GM18502 (cell line): ENCODE measurements around the gene FOS.

Experiments
- ATAC-seq: cut with Tn5 transposase; IDR thresholded peaks from one replicate; pipeline ENCODE4 v1.9.1; 2021; ENCODE audit warnings: mild to moderate bottlenecking; ENCODE audit not compliant: unreplicated experiment, poor library complexity

The FOS gene

DNA sequence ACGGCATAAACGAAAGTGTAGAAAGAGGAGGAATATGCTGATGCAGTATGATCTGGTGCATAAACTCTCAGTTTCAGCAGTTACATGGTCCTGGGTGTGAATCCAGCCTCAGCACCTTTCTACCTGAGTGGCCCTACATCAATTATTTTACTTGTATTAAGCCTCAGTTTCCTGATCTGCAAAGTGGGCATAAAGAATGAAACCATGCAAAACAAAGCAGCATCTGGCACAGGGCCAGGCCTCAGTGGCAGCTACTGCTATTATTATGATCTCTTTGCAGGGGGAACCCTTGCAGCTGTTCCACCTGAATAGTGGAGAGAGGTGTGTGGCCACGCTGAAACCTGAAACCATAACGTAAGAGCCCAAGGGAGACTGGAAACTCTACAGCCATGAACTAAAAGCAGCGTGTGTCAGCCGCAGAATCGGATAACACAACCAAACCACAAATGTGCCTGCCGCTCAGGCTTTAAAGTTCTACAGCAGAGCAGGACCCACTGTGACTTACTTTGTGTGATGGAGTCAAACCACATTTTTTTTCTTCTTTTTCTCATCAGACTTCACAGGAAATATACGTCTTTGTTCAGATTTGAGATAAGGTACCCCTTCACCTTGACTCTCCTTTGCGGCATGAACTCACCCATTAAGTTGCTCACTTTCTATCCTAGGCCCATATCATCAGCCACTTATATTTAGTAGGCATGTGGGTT is 29.2 kb upstream of the FOS start:
- peak; percentile 87 for ATAC-seq

DNA sequence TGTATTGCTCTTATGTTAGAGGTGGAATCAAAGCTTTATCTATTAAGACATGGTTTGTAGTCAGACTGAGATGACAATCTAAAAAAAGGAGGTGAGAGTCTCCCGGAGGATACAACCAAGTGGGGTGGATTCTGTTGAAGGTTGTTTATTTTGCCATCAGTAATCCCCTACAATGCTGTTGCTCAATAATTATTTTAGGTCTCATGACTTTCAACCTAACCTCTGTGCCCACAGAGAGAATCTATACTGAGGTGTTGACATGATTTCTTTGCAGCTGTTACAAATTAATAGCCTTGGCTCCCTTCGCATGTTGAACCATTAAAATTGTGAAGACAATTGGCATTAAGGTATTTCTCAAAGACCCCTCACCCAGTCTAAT is 28.7 kb upstream of the FOS start:
- peak; percentile 15 for ATAC-seq

DNA sequence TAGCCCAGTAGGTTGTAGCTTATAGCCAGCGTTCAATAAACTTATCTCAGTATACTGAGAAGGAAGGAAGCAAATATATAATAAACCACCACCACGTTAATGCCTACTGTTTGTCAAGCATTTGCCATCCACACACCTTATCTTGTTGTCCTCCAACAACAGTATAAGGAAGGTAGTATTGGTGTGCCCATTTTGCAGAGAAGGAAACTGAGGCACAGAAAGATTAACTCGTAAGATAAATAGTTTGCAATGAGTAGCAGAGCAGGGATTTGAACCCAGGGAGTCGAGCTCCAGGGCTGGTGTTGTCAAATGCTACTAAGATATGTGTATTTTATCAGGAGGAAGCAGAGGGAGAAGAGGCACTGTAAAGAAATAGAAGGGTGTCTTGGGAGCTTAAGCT is 27.8 kb upstream of the FOS start:
- ATAC-seq, result no peak

DNA sequence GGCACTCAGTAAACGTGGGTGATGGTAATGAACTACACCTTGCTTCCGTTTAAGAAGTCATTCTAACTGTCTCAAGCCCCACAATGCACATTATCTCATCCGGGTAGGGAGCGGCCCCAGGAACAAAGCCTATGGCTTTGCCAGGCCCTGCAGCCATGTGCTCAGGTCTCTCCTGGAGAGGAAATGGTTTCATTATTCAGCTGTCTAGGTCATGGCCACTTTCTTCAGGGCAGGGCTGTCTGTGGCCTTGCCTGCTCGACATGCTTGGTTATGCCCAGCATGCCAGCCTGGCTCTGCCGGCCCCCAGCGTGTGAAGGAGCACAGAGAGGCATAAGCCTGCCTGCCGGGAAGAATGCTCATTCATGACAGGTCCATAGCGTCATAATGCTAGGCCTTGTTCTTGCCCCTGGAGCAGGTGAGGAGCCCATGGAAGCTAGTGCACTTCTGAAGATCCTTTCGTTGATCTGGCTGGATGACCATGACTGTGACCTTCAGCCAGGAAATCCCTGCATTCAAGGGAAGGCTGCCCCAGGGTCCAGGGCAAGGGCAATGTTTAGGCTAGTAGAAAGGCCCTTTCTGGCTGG is 26.3 kb upstream of the FOS start:
- no peak for ATAC-seq

DNA sequence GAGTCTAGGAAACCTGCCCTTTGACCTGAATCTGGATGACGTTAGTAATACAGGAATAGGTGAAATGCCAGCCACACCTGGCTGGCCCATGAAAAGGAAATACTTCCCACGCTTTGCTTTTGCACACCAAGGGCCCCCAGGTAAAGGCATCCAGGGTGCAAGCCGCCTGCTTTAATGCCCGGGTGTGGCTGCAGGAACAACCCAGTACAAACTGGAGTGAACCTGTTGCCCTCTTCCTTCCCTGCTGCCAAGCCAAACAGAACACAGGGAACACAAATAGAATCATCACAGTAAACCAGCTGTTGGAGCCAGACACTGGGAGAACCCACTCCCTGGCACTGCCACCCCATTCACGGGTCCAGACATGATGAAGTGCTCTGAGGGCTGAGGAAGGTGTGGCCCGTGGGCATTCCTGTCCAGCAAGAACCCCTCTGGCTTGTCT is 24.2 kb upstream of the FOS start:
- ATAC-seq, result no peak

DNA sequence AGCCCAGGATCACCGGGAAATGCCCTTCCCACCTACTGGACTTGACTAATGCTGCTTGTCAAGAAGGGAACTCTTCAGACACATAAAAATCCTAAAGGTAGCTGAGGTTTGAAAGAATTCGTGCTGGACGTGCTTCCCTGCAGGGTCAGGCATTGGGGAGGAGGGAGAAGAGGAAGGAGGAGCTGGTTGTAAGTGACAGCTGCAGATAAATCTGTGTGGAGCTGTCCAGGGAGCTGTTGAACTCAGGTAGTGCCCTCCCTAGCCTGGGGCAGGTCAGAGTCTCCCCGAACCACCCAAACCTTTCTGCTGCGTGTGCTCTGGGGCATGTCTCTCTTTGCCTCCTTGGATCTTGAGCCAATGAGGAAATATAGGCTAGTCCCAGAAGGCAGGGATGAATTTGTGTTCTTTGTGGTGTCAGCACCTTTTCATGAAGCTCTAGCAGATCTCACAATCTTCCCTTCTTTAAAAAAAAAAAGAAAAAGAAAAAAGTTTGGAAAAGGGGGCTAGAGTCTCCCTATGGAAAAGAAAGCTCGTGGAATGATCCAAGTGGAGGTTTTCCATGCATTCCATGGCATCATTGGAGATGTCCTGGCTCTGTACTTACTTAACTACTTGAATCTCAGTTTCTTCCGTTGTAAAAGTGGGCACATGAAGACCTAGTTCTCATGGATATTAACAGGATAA is 23.6 kb upstream of the FOS start:
- no peak for ATAC-seq

DNA sequence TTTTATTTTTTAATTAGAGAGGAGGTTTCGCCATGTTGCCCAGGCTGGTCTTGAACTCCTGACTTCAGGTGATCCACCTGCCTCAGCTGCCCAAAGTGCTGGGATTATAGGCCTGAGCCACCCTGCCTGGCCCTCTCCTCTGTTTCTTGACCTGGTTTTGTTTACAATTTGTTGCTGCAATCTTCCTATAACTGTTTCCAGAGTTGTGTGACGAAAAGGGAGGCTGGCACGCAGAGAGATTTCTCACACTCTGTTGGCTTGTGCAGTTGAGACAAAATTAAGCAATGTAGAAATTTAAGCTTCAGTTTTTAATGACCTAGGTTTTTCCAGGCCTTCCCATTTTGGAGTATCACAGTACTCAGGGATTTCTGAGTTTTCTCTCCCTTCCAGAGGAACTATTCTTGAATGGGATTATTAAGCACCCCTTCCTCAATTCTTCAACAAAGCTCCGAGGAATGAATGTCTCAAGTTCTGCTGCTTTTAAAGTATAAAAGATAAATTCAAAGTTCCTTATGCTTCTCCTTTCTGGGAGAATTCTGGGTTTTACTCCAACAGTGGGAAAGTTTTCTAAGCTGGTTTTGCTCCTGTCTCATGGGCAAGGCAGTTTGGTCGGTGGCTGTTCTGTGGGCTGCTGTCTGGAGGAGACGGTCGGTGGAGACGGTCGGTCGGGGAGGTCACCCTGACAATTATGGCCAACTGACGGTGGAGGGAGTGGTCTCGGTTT is 20.4 kb upstream of the FOS start:
- no peak for ATAC-seq

DNA sequence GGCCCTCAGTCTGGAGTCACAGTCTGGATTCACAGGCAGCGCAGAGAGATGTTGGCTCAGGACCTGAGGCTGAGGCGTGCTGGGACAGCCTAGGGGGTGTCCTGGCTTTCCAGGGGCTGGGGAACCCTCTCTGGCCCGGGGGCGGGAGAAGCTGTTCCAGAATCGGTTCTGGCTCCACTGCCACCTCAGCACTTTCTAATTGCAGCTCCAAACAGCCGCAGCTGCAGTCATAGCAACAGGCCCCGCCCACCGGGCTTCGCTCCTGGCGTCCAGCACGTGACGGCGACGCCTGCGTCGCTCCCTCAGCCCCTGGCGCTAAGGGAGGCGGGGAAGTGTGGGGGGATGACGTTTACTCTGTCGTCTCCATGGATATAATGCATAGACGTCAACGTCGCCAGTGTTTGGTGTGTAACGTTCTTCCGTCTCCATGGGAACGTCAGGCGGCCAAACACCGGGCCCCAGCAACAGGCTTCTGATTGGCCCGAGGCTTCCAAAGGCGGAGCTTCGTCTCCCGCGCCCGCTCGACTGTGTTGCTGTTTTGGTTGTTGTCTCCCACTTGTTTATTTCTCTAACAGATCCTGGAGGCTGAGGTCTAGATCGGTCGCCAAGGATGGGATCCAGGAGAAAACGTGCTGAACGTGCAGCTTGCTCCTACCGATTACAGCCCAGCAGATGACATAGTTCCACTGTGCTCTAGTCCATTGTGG is 19.7 kb upstream of the FOS start:
- peak; percentile 97 for ATAC-seq

DNA sequence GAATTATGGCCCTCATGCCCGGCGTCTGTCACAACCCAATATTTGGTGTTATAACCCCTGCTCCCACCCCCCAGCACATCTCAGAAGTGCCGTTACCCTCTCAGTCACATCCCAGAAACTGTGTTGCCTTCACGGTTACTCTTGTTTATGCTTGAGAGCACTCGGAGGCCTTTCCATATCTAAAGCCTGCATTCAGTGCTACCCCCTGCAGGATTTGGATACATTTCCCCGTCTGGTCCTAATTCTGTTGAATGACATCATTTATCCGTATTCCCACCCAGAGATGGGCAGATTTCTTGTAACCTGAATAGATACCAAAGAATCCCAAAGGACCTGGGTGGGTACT is 19.1 kb upstream of the FOS start:
- ATAC-seq, result no peak

DNA sequence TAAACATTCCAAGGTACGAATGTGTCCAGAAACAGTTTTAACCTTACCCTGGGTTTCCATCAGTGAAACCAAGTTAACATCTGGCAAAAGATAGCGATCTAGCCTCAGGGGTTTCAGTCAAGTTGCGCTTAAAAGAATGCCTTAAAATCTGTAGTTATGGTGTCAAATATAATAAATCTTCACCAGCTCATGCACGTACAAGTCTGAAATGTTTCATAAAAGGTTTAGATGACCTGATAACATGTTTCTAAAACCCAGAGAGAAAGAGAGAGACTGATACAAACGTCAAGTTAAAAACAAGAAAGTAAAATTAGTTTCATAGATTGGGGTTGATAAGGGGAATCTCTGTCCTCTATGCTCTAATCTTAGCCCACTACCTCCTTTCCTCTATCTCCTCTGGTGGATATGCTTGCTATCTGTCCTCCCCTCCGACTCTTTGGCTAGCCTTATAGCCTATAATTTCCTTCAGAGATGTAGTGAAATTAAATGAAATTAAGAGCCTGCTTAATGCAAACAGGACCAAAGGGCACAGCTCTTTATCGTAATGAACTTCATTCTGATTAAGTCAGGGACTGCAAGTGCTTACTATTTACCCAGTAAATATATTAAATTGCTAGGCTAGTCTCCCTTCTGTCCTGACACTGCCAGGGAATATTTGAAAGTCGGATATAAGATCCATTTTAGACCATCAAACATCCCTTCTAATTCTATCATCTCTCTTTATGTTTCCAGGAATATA is 18.4 kb upstream of the FOS start:
- ATAC-seq, result no peak

DNA sequence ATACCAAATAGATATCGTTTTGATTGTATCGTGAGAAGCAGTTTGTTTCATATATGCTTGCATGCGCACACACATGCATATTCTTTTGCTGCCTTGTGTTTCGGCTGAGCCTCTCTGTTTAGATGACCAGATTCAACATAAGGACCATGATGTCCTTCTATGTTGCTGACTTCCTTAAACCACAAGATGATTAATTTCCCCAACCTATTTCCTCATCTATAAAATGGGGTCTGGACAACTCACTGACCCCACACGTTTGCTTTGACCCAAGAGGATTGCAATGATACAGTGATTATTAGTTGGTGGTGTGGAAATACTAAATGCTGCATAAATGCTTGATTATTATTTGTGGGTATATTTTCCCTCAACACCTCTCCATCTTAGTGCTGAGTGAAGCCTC is 16.8 kb upstream of the FOS start:
- ATAC-seq, result no peak

DNA sequence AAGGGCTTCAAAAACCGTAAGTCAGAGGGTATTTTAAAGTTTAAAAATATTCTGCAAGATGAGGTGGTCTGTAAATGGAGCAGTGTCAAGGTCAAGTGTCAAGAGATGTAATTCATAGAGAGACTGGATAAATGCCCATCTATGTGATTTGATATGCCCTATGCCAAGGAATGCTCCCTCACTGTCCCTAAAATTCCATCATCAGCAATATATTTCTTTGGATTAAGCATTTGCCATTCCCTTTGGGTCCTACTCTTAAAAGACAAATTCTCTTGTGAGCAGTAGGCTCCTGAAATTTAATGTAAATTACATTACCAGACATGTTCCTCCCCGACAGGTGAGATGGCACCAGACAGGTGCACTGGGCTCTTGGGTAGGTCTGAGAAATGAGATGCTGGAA is 16.0 kb upstream of the FOS start:
- no peak for ATAC-seq

DNA sequence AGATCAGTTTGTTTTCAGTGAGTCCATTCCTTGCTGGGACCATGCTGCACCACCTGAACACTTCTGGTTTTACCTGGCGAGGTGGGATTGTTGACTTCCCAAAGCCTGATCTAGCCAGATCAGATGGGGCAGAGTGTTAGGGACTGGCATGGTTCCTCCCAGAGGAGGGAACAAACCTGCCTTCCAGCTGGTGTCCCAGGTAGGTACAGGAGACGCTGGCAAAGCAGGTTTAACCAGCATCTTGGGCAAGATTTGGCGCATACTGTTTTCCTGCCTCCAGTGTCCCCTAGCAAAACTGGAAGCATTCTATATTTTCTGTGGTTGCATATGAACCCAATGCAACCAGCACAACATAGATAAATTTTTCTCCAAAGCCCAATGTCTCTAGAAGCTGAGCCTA is 14.6 kb upstream of the FOS start:
- ATAC-seq, result no peak

DNA sequence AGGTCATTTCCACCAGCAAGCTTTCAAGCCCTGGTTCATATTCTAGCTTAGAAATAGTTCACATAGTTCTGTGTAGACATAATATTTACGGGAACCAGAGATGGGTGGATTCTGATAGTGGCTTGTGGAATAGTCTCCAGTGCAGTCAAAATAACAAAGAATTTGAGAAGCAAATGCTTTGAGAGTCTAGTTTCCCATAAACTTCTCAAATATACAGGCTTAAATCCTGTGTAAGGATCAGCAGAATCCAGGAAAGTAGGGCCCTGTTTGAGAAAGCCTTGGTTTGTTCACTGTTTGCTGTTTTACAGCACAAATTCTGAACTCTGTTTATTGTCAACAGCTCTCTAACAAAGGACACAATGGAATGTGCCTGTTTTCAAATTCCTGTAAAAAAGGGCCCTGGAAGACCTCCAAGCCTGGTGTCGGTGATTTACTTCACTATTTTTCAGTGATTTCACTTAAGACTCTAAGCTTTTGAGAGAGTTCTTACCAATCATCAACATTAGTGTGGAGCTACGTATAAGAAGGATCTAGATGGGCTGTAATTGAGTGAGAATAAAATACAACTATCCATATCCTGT is 11.4 kb upstream of the FOS start:
- no peak for ATAC-seq

DNA sequence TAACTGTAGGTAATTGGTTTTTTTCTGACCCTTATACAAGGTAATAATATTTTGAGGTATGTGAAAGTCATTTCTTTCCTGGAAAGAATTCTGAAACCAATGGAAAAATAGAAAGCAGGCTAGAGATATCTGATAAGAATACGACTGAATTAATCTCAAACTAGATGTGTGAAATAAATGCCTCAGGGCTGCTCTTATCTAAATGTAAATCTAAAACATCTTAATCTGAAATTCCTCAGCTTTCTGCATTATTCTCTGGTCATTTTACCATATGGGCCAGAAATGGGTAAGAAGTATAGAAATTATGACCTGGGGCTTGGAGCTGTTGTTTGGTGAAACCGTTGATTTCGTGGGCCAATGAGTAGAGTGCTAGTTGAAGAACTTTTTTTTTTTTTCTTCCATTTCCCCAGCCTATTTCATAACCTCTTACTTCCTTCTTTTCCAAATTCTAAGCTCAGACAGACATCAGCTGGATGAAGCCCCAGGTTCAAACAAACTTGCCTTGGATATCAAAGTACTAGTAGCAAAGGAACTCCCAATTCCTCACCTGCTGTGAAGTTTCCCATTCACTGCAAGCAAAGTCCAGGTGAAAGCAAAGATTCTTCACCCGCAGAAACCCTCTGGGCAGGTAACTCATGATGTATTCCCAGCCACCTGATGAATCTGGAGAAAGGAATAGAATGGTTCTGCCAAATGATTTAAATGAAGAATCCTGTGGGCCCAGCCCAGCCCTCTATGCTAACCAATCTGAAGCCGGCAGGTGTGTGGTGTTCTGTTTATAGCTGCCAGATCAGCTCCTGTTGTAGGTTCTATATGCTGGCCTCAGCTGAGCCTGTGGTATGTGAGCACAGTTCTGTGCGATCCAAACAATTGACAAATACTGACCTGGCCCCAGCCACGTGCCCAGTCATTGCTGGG is 9.7 kb upstream of the FOS start:
- no peak for ATAC-seq

DNA sequence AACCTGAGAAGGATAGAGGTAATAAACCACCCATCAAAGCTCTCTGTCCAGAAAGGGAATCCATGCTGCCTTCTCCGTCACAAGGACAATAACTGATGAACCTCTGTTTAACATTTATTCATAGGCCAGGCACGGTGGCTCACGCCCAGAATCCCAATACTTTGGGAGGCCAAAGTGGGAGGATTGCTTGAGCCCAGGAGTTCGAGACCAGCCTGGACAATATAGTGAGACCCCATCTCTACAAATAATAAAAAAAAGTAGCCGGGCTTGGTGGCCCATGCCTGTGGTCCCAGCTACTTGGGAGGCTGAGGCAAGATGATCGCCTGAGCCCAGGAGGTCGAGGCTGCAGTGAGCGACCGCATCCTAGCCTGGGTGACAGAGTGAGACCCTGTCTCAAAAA is 7.1 kb upstream of the FOS start:
- no peak for ATAC-seq

DNA sequence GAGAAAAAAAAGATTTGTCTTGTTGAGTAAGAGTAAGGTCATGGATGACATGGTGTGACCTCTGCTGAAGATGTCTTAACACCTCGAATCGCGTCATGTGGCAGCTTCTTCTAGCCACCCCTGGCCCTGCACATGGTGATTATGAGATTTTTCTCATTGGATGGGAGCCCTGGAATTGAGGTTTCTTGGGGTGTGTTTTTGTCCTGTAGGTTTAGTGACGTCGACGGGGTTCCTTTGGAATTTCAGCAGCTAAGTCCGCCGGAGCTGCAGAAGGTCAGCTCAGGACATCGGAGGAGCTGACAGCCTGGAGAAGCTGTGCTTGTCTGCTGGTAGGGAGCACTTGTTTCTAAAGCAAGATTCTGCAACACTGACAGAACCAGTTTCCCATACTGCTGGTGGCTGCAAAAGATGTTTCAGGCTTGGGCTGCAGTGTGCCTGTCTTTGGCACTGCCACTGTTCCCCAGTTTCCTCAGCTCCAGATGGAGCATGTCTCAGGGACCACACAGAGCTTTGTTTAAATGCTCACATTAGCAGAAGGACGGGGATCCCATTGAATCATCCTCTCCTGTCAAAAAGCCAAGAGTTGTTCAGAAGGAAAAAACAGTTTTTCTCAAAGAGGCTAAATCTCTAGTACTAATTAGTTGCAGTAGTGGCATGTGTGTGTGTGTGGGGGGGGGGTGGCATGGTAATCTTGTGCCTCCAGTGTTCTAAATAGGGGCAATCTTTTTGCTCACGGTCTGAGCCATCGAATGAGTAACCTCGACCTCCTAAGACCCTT is 5.2 kb upstream of the FOS start:
- no peak for ATAC-seq
